ENCODE data around the gene CD34.

GRCh38 chr1:207894704-207895103 is 16.2 kb downstream of the CD34 start:
- TF ChIP-seq CTCF (IDR thresholded peaks at IDR 0.05) (no peak), POLR2A (IDR thresholded peaks at IDR 0.05) (no peak)

Measured in right lobe of liver (tissue), 4 donors.